Cardiac muscle cell (in vitro differentiated cells and primary cell): ENCODE data around the gene CD300H. TPM values are rescaled to one million over a fixed set of nuclear protein-coding genes. Genes with fewer than 3 reads are reported as not detected.

Experiments
- DNase-seq, 2 donors: peaks; one replicate each; pipeline versions ENCODE4 v3.0.0 to v3.0.0-alpha.2; 2010 to 2017; ENCODE audit warnings: low read depth in 1 of 2, low spot score in 1 of 2
- H3K27ac ChIP-seq: fragments of 200-600 bp; sonication (generic); 2 replicates; pipeline ENCODE4 v1.5.1; 2016
- H3K27me3 ChIP-seq: fragments of 200-600 bp; sonication (generic); 2 replicates; pipeline ENCODE4 v1.6.0; 2016; ENCODE audit warnings: control low read depth
- H3K36me3 ChIP-seq: fragments of 200-600 bp; sonication (generic); 2 replicates; pipeline ENCODE4 v1.5.1; 2016; ENCODE audit warnings: control low read depth
- H3K4me1 ChIP-seq: fragments of 200-600 bp; sonication (generic); 2 replicates; pipeline ENCODE4 v1.8.1; 2017; ENCODE audit warnings: low read depth, mild to moderate bottlenecking, mixed run types
- H3K4me3 ChIP-seq: fragments of 200-600 bp; sonication (generic); 2 replicates; pipeline ENCODE4 v1.5.1; 2016; ENCODE audit warnings: mild to moderate bottlenecking
- H3K9me3 ChIP-seq: fragments of 200-600 bp; sonication (generic); 2 replicates; pipeline ENCODE4 v1.5.1; 2017; ENCODE audit warnings: low read depth, mild to moderate bottlenecking, control low read depth
- CTCF ChIP-seq: IDR thresholded peaks from 2 replicates; pipeline ENCODE4 v1.5.1; 2012; ENCODE audit warnings: low read depth, mild to moderate bottlenecking, low read length
- polyA plus RNA-seq: library from polyadenylated mRNA; unstranded; fragments of >200 nt; fragmentation: Nextera tagmentation; extraction: Ambion mirVana; gene quantifications from 2 replicates; pipeline ENCODE4 v1.2.1, GENCODE V29; 2016
- total RNA-seq: library from RNA; depleted of rRNA; stranded (reverse); fragments of >200 nt; gene quantifications from 2 replicates; pipeline ENCODE4 v1.2.3, GENCODE V29; 2016

Gene CD300H
- total and polyA plus RNA-seq, 2 experiments from 2014 or later, result not detected

- no peaks in the 10 kb centered on the region for H3K36me3 ChIP-seq
- no peak for TF ChIP-seq CTCF
- DNase-seq, result no peak
- no peak overlapping the region for H3K4me3 ChIP-seq
- no peaks in the 10 kb centered on the region for H3K9me3 ChIP-seq
- H3K27ac ChIP-seq, result no peak overlapping the region
- no peaks in the 10 kb centered on the region for H3K27me3 ChIP-seq
- H3K4me1 ChIP-seq, result no peaks in the 10 kb centered on the region
These were observed 50.6 kb downstream of the CD300H start for GRCh38 chr17:74516561-74517328.

GRCh38 chr17:74515941-74516340, 51.4 kb downstream of the CD300H start:
- DNase-seq, result no peak
- no peaks in the 10 kb centered on the region for H3K4me1 ChIP-seq
- no peaks in the 10 kb centered on the region for H3K9me3 ChIP-seq
- no peak overlapping the region for H3K27ac ChIP-seq
- no peak for TF ChIP-seq CTCF
- no peaks in the 10 kb centered on the region for H3K27me3 ChIP-seq
- no peaks in the 10 kb centered on the region for H3K36me3 ChIP-seq
- H3K4me3 ChIP-seq, result no peak overlapping the region

GRCh38 chr17:74514632-74515334, 52.5 kb downstream of the CD300H start:
- no peaks in the 10 kb centered on the region for H3K27me3 ChIP-seq
- no peak overlapping the region for H3K4me3 ChIP-seq
- H3K9me3 ChIP-seq, result no peaks in the 10 kb centered on the region
- peak in 1 of 2 donors; percentile 22 for DNase-seq
- TF ChIP-seq CTCF, result no peak
- no peaks in the 10 kb centered on the region for H3K36me3 ChIP-seq
- no peak overlapping the region for H3K27ac ChIP-seq
- no peaks in the 10 kb centered on the region for H3K4me1 ChIP-seq

- H3K27me3 ChIP-seq, result no peaks in the 10 kb centered on the region
- TF ChIP-seq CTCF, result no peak
- no peaks in the 10 kb centered on the region for H3K4me1 ChIP-seq
- no peak overlapping the region for H3K4me3 ChIP-seq
- peak; percentile 40 to 52 for DNase-seq
- H3K9me3 ChIP-seq, result no peaks in the 10 kb centered on the region
- no peak overlapping the region for H3K27ac ChIP-seq
- no peaks in the 10 kb centered on the region for H3K36me3 ChIP-seq
These were observed 53.2 kb downstream of the CD300H start for GRCh38 chr17:74513987-74514631.

- H3K4me3 ChIP-seq, result no peak overlapping the region
- peak; percentile 1 to 27 for DNase-seq
- TF ChIP-seq CTCF, result no peak
- no peak overlapping the region for H3K27ac ChIP-seq
- H3K4me1 ChIP-seq, result no peaks in the 10 kb centered on the region
- H3K27me3 ChIP-seq, result no peaks in the 10 kb centered on the region
- no peaks in the 10 kb centered on the region for H3K36me3 ChIP-seq
- no peaks in the 10 kb centered on the region for H3K9me3 ChIP-seq
These were observed 54.7 kb downstream of the CD300H start for GRCh38 chr17:74512624-74513091.
